T1000 (cell line): ENCODE results near the gene ASAP3.

Source experiments
- DNase-seq: peaks from one replicate; lab custom pipeline; 2025; ENCODE audit warnings: mixed read lengths; lab: John Stamatoyannopoulos, UW

Gene ASAP3

GRCh38 chr1:23477359-23478144, 6.4 kb downstream of the ASAP3 start:
- no peak for DNase-seq

- no peak for DNase-seq
Measured at GRCh38 chr1:23475641-23476040, 8.3 kb downstream of the ASAP3 start.

GRCh38 chr1:23475134-23475628, 8.8 kb downstream of the ASAP3 start:
- peak; percentile 62 for DNase-seq

- no peak for DNase-seq
Measured at GRCh38 chr1:23473037-23473800, 10.8 kb downstream of the ASAP3 start.

- DNase-seq, result no peak
Measured at GRCh38 chr1:23472351-23473036, 11.5 kb downstream of the ASAP3 start.

GRCh38 chr1:23471473-23472075, 12.4 kb downstream of the ASAP3 start:
- DNase-seq, result no peak

GRCh38 chr1:23470282-23471070, 13.5 kb downstream of the ASAP3 start:
- DNase-seq, result no peak

GRCh38 chr1:23469372-23469982, 14.5 kb downstream of the ASAP3 start:
- no peak for DNase-seq

GRCh38 chr1:23466423-23466989, 17.5 kb downstream of the ASAP3 start:
- no peak for DNase-seq

GRCh38 chr1:23463286-23463685, 20.7 kb downstream of the ASAP3 start:
- DNase-seq, result no peak

- no peak for DNase-seq
Measured at GRCh38 chr1:23462766-23463165, 21.2 kb downstream of the ASAP3 start.

GRCh38 chr1:23461050-23461449, 22.9 kb downstream of the ASAP3 start:
- DNase-seq, result no peak

GRCh38 chr1:23460519-23460918, 23.5 kb downstream of the ASAP3 start:
- DNase-seq, result no peak

GRCh38 chr1:23459338-23459757, 24.6 kb downstream of the ASAP3 start:
- DNase-seq, result no peak

GRCh38 chr1:23456226-23456625, 27.8 kb downstream of the ASAP3 start:
- DNase-seq, result peak; percentile 25

GRCh38 chr1:23453455-23454000, 30.5 kb downstream of the ASAP3 start:
- DNase-seq, result no peak

GRCh38 chr1:23452011-23452411, 32.0 kb downstream of the ASAP3 start:
- peak; percentile 56 for DNase-seq

- no peak for DNase-seq
Measured at GRCh38 chr1:23451441-23451840, 32.5 kb downstream of the ASAP3 start.

- no peak for DNase-seq
Measured at GRCh38 chr1:23450894-23451293, 33.1 kb downstream of the ASAP3 start.

GRCh38 chr1:23449958-23450357, 34.0 kb downstream of the ASAP3 start:
- DNase-seq, result no peak
